SK-N-SH treated with all-trans-retinoic acid at 6 μM for 48 hours (cell line): ENCODE measurements around the gene TNS2.

Experiments used
- ARNTL ChIP-seq: fragments of 450-650 bp; formaldehyde crosslinking; IDR thresholded peaks from 2 replicates; pipeline ENCODE4 v1.5.0; 2020; ENCODE audit warnings: low read depth, mild to moderate bottlenecking, moderate library complexity, borderline replicate concordance
- BACH2 ChIP-seq: fragments of 250-450 bp; sonication (Bioruptor Pico); IDR thresholded peaks from 2 replicates; pipeline ENCODE4 v1.9.0; 2021; ENCODE audit warnings: mild to moderate bottlenecking, borderline replicate concordance
- CREB5 ChIP-seq: fragments of 250-450 bp; sonication (Bioruptor Pico); IDR thresholded peaks from 2 replicates; pipeline ENCODE4 v1.5.1; 2020; ENCODE audit warnings: low read depth, mild to moderate bottlenecking, moderate library complexity
- PATZ1 ChIP-seq: fragments of 250-450 bp; sonication (Bioruptor Pico); IDR thresholded peaks from 2 replicates; pipeline ENCODE4 v1.8.0; 2020; ENCODE audit warnings: mild to moderate bottlenecking, moderate library complexity, borderline replicate concordance
- RARB ChIP-seq: fragments of 250-450 bp; sonication (Bioruptor Pico); IDR thresholded peaks from 2 replicates; pipeline ENCODE4 v1.8.0; 2021; ENCODE audit warnings: mild to moderate bottlenecking, moderate library complexity
- TOX ChIP-seq: fragments of 250-450 bp; sonication (Bioruptor Pico); IDR thresholded peaks from 2 replicates; pipeline ENCODE4 v1.8.0; 2021; ENCODE audit warnings: mild to moderate bottlenecking, moderate library complexity, borderline replicate concordance
- ZFP30 ChIP-seq: fragments of 450-650 bp; formaldehyde crosslinking; IDR thresholded peaks from 2 replicates; pipeline ENCODE4 v1.5.0; 2022; ENCODE audit warnings: mild to moderate bottlenecking, moderate library complexity
- ZNF8 ChIP-seq: fragments of 450-650 bp; formaldehyde crosslinking; IDR thresholded peaks from 2 replicates; pipeline ENCODE4 v1.5.0; 2020; ENCODE audit warnings: mild to moderate bottlenecking, moderate library complexity

- no peak for TF ChIP-seq ZFP30 (CRISPR knock-in tag)
- TF ChIP-seq RARB (CRISPR knock-in tag): no peak
- TF ChIP-seq CREB5 (CRISPR knock-in tag): no peak
- no peak for TF ChIP-seq PATZ1 (CRISPR knock-in tag)
- no peak for TF ChIP-seq TOX
- TF ChIP-seq ARNTL (CRISPR knock-in tag): no peak
- TF ChIP-seq BACH2 (CRISPR knock-in tag): no peak
- no peak for TF ChIP-seq ZNF8 (CRISPR knock-in tag)
These were observed 27.2 kb downstream of the TNS2 start for GRCh38 chr12:53077030-53077429.
